Measurements from ENCODE around the gene STRADA.

The STRADA gene

DNA sequence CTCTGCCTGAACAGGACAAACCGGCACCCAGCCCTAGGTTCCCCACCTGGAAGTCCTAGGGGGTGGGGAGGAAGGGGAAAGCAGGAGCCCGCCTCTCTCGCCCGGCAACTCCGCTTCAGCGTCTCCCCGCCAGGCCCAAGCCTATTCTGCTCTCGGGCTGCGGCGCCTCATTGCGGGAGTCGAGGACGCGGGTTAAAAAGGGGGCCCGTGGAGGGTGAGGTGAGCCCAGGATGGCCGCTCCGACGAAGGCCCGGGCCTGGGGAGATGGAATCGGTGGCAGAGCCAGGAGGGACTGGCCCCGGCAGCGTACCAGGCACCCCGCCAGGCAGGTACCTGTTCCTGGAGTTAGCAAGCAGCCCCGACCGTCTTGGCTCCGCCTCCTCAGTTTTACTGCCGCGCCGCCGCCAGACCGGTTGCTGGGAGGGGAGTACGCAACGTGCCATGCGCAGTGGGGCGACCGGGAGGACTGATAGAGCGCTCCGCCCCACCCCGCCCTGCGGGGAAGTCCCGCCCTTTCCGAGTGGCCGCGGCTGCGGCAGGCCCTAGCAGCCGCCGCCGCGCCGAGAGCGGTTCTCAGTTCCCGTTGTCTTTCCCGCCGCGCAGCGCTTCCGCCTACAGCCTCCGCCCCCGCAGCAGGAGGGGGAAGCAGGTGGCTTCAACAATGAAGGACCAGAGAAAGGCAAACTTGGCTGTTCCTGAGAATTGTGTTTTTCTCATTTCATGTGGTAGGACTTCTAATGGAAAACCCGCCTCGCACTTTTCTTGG lies at the start of gene STRADA:
Gene STRADA (minus strand): TSS at position 392 of the 766 bp plus-strand sequence. CDS start 13,430 bp downstream, outside the sequence.
- peak; percentile 100 for DNase-seq

GRCh38 chr17:63790057-63790456 lies 48.5 kb upstream of the STRADA start:
- DNase-seq = no peak

DNA sequence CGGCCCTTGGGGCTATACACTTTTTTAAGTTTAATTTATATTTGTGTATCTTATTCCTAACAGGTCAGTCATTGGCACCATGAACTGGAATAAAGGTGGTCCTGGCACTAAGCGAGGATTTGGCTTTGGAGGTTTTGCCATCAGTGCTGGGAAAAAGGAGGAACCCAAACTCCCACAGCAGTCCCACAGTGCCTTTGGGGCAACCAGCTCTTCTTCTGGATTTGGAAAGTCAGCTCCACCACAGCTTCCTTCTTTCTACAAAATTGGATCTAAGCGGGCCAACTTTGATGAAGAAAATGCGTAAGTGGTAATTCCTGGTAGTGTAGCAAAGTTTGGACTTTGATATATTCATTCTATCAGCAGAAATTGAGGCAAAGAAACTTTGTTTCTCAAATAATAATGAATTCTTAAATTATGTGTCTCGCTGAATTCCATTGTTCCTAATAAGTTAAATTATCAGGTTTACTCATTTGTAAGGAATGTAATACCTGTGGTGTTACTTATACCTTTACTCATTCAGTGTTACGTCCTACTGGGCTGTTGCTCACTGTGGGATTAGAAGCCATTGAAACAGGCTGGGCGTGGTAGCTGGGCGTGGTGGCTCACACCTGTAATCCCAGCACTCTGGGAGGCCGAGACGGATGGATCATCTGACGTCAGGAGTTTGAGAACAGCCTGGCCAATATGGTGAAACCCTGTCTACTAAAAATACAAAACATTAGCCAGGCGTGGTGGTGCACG lies 45.5 kb upstream of the STRADA start:
- no peak for DNase-seq

DNA sequence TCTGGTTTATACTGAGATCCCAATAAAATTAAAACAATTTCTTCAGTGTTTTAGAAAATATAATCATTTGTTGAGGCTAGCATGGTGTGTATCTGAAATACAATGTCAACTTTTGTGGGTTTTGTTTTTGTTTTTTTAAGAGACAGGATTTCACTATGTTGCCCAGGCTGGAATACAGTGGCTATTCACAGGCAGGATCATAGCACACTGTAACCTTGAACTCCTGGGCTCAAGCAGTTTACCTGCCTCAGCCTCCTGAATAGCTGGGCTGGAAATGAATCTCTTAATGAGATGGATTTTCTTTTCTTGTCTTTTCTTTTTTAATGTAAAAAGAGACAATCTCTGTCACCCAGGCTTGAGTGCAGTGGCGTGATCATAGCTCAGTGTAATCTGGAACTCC lies 44.5 kb upstream of the STRADA start:
- no peak for DNase-seq

GRCh38 chr17:63785556-63785955 lies 44.0 kb upstream of the STRADA start:
- DNase-seq = no peak

DNA sequence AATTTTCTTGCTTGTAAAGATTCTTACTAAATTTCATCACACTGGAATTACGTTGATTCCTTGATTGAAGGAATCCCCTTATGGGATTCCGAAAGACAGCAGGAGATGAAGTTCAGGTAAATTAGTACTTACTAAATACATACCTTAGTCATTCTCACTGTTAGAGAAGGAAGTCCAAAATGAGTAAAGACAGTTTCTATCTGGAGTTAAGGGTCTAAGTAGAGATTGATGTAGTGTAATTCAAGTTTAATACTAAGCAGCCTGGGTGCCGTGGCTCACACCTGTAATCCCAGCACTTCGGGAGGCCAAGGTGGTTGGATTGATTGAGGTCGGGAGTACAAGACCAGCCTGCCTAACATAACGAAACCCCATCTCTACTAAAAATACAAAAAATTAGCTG lies 41.9 kb upstream of the STRADA start:
- DNase-seq = no peak

GRCh38 chr17:63780928-63781327 lies 39.3 kb upstream of the STRADA start:
- DNase-seq = no peak

DNA sequence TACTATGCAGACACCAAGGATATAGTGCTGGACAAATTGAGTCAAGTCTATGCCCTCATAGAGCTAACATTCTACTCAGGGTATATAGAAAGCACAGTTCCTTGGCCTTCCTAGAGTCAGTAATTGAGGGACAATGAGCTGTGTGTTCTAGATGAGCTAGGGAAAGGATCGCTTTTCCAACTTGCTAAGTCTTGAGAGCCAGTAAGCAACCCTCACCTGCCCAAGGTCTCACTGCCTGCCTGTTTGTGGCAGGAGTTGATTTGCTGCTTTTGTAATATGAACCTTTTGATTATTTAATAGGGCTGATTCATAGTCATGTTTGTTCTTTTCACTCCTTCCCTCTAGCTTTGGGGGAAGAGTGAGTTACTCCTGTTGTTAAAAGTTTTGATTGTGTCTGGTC lies 38.9 kb upstream of the STRADA start:
- DNase-seq = no peak

DNA sequence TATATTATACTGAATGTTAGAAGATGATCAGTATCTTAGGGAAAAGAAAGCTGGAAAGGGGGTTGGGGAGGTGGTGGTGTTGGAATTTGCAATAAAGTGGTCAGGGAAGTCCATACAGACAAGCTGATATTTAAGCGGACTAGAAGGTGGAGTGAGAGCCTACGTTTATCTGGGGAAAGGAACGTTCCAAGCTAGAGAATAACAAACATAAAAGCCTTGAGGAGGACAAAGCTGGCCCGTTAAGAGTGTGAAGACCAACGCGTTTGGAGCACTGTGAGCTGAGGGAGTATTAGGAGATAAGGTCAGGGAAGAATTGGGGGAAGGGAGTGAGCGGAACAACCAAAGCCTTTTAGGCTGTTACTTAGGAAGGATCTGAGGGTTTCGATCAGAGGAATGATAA lies 33.8 kb upstream of the STRADA start:
- no peak for DNase-seq

DNA sequence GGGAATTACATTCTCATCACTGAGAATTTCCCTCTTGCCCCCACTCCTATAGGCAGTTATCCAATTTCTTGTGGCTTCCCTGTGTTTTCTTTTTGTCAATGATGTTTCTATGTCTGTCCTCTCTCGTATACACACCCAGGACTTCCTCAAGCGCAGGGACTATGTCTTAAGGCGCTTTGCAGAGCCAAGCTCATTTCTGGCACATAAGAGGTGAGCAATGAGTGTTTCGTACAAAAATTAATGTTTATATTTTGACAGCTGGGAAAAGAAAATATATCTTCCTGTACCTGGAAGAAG lies 33.3 kb upstream of the STRADA start:
- no peak for DNase-seq

GRCh38 chr17:63774141-63774968 lies 32.8 kb upstream of the STRADA start, which contains the start of gene DDX42:
Gene DDX42 (plus strand): TSS chr17:63774170. CDS start chr17:63787050, 12,880 bp downstream.
- peak; percentile 92 for DNase-seq

GRCh38 chr17:63773272-63774140 lies 31.9 kb upstream of the STRADA start, which contains the start of gene CCDC47:
Gene CCDC47 (minus strand): TSS chr17:63773597. CDS start chr17:63766175, 7,422 bp downstream.
- peak; percentile 99 for DNase-seq

DNA sequence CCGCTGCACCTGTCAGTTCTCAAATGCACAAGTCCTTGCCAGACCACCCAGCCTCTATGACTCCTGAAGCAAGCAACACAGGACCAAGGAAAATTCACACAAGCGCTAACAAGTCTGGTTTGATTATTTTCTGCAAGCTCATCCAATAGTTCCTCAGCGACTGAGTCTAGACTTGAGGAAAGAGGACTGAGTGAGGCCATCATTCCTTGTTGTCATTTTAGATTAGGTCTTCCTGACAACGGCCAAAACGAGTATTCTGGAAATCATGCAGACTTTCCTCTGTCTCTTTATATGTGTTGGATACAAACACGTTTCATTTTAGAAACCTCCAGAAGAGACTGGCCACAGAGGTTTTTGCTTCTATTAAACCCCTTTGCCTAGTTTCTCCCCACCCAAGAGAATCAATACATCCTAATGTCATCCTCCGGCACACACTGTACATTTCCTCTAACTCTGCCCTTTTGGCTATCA lies 31.2 kb upstream of the STRADA start:
- no peak for DNase-seq

DNA sequence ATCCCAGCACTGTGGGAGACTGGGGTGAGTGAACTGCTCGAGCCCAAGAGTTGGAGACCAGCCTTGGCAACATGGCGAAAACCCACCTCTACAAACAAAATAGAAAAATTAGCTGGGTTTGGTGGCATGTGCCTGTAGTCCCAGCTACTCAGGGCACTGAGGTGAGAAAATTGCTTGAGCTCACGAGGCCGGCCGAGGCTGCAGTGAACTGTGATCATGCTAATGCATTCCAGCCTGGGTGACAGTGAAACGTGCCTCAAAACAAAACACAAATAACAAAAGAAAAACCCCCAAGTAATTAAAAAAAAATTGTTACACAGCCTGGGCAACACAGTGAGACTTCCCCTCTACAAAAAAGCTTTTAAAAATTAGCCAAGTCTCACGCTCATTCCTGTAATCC lies 26.8 kb upstream of the STRADA start:
- no peak for DNase-seq

DNA sequence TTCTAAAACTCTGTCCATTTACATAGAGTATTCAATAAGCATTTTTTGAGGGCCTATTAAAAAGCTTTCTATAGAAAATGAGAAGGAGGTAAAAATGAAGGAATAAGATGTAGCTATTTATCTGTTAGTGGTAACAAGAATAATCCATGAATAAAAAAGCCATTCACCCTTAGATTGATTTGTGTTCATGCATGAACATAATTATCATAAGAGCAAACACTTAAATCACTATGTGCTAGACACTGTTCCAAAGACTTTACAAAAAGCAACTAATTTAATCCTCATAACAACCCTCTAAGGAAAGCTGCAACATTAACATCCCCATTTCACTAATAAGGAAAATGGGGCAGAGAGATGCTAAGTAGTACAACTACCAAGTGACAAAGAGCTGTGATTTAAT lies 25.2 kb upstream of the STRADA start:
- DNase-seq = no peak

- no peak for DNase-seq
Measured at GRCh38 chr17:63764716-63765115, 23.1 kb upstream of the STRADA start.

DNA sequence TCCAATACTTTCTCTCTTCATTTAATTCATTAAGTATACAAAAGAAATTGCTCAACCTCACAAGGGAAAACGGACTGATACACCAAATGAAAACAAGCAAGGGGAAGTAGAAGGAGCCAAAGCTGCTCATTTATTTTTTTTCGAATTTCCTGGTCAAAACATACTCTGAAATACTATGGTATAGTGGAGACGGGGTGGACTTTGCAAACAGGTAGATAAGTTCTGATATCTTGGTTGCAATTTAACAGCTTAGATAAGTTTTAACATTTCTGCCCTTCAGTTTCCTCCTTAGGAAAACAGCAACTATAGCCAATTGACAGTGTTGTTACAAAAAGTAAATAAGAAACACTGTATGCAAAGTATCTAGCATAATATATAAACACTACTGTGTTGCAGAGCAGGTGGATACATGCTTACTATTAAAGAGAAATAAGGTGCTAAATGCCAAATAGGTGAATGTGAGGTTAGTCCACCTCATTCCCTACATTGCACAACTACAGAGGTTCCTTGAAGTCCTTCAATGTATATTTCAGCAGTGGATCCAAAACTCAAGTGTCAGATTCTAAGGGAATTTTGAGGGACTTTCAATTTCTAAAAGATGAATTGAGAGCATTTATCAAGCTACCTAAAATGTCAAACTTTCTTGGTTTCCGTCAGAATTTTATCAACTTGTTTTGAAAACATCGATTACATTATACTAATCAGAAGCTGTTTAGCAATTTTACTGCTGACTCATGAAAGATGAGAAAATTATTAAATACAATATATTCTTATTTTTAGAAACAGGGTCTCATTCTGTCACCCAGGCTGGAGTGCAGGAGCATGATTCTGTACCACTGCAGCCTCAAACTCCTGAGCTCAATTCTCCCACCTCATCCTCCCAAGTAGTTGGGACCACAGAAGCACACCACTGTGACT lies 20.8 kb upstream of the STRADA start:
- DNase-seq = no peak

GRCh38 chr17:63760771-63761539 lies 19.4 kb upstream of the STRADA start:
- no peak for DNase-seq

DNA sequence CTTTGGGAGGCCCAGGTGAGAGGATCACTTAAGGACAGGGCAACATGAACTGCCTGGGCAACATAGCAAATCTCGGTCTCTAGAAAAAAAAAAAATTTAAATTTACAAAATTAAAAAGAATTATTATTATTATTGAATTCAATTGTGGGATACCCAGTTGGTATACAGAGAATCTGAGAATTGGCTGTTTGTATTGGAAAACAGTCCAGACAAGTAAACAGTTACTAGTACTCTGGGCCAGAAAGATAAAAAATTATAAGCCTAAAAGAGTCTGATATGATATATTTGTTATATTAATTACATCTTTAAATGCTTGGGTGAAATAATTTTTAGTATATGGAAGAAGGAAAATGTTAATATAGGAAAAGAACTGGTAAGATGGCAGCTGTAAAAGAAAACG lies 16.8 kb upstream of the STRADA start:
- no peak for DNase-seq

- no peak for DNase-seq
Measured at GRCh38 chr17:63754046-63754445, 12.4 kb upstream of the STRADA start.
